ENCODE data around the gene CNTD1.

DNA sequence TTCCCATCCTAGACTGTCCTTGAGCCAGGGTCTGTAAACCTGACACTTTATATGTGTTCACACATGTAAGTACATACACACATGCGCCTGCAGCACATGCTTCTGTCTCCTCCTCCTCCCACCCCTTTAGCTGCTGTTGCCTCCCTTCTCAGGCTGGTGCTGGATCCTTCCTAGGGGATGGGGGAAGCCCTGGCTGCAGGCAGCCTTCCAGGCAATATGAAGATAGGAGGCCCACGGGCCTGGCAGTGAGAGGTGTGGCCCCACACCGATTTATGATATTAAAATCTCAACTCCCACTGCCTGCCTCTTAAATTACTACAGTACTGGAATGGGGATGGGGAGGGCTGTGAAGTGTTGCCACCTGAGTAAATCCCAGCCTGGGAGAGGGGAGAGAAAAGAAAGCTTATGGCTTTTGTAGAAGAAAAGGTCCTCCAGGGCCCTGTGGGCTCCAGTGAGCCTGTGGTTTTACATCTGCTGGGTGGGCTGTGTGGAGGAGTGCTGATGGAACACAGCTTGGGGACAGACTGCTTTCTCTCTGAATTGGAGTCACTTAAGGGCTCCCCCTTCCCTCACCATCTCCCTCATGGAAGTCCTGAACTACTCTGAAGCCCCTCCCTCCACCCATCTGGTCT lies 19.2 kb upstream of the CNTD1 start:
- TF ChIP-seq, protein P1, sequence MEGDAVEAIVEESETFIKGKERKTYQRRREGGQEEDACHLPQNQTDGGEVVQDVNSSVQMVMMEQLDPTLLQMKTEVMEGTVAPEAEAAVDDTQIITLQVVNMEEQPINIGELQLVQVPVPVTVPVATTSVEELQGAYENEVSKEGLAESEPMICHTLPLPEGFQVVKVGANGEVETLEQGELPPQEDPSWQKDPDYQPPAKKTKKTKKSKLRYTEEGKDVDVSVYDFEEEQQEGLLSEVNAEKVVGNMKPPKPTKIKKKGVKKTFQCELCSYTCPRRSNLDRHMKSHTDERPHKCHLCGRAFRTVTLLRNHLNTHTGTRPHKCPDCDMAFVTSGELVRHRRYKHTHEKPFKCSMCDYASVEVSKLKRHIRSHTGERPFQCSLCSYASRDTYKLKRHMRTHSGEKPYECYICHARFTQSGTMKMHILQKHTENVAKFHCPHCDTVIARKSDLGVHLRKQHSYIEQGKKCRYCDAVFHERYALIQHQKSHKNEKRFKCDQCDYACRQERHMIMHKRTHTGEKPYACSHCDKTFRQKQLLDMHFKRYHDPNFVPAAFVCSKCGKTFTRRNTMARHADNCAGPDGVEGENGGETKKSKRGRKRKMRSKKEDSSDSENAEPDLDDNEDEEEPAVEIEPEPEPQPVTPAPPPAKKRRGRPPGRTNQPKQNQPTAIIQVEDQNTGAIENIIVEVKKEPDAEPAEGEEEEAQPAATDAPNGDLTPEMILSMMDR (IDR thresholded peaks at IDR 0.05; ENCODE audit: borderline replicate concordance, extremely low read depth, low read length, poor library complexity, severe bottlenecking) = no peak
- TF ChIP-seq EZH2 (IDR thresholded peaks at IDR 0.05; ENCODE audit: borderline replicate concordance, low read depth, low read length, severe bottlenecking) = no peak
